ENCODE data around the gene TAF11L12.

DNA sequence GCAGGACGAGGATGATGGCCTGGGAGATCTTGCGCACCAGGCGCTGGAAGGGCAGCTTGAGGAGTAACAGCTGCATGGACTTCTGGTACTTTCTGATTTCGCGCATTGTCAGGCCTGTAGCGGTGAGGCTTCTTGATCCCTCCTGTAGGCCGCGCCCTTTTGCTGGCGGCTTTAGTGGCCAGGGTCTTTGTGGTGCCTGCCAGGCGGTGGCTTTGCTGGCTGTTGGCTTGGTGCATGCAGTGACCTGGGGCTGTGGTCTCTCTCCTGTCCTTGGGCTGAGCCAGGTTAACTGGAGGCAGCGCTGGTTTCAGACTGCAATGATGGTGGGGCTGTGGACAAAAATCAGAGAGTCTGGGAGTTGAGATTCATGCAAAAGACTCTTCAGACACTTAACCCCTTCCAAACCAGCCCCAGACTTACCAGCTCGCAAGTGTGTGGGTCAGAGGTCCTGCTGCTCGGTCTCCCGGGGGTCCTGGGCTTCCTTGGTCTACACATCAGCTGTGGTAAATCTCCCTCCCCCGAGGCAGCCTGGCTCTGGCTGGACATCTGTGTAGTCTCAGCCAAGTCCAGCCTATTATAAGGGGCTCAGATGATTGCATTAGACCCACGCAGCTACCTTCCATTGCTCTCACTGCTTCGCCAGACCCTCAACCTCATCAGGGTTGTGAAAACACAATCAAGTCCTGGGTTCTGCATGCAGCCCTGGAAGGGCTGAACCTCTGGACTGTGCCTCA is 4.8 kb downstream of the TAF11L12 start:
- TF ChIP-seq, protein P1, sequence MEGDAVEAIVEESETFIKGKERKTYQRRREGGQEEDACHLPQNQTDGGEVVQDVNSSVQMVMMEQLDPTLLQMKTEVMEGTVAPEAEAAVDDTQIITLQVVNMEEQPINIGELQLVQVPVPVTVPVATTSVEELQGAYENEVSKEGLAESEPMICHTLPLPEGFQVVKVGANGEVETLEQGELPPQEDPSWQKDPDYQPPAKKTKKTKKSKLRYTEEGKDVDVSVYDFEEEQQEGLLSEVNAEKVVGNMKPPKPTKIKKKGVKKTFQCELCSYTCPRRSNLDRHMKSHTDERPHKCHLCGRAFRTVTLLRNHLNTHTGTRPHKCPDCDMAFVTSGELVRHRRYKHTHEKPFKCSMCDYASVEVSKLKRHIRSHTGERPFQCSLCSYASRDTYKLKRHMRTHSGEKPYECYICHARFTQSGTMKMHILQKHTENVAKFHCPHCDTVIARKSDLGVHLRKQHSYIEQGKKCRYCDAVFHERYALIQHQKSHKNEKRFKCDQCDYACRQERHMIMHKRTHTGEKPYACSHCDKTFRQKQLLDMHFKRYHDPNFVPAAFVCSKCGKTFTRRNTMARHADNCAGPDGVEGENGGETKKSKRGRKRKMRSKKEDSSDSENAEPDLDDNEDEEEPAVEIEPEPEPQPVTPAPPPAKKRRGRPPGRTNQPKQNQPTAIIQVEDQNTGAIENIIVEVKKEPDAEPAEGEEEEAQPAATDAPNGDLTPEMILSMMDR (IDR thresholded peaks at IDR 0.05): no peak
- no peak for TF ChIP-seq EZH2 (IDR thresholded peaks at IDR 0.05; ENCODE audit: borderline replicate concordance, insufficient read depth, low read depth, low read length, poor library complexity, severe bottlenecking)
